Hepatocyte (in vitro differentiated cells): Measurements from ENCODE around the gene RFTN2. TPM values are rescaled to one million over a fixed set of nuclear protein-coding genes. Genes with fewer than 3 reads are reported as not detected.

ENCODE experiments used
- DNase-seq: peaks from one replicate; pipeline ENCODE4 v3.0.0-alpha.2; 2016; ENCODE audit warnings: low spot score
- H2AFZ ChIP-seq: fragments of 200-600 bp; sonication (generic); 2 replicates; pipeline ENCODE4 v1.6.0; 2016; ENCODE audit warnings: antibody characterized with exemption, mild to moderate bottlenecking
- H3K27ac ChIP-seq: fragments of 200-600 bp; sonication (generic); 2 replicates; pipeline ENCODE4 v1.5.1; 2016; ENCODE audit warnings: mild to moderate bottlenecking
- H3K27me3 ChIP-seq: fragments of 200-600 bp; sonication (generic); 2 replicates; pipeline ENCODE4 v1.6.1; 2016
- H3K36me3 ChIP-seq: fragments of 200-600 bp; sonication (generic); replicated peaks from 2 replicates; pipeline ENCODE4 v1.5.1; 2016; ENCODE audit warnings: low read depth; ENCODE audit not compliant: insufficient read depth
- H3K4me1 ChIP-seq: fragments of 200-600 bp; sonication (generic); 2 replicates; pipeline ENCODE4 v1.5.1; 2016; ENCODE audit warnings: mild to moderate bottlenecking, moderate library complexity; ENCODE audit not compliant: insufficient read depth
- H3K4me2 ChIP-seq: fragments of 200-600 bp; sonication (generic); 2 replicates; pipeline ENCODE4 v1.6.0; 2016
- H3K4me3 ChIP-seq: fragments of 200-600 bp; sonication (generic); 2 replicates; pipeline ENCODE4 v1.5.1; 2016; ENCODE audit warnings: mild to moderate bottlenecking
- H3K79me2 ChIP-seq: fragments of 200-600 bp; sonication (generic); 2 replicates; pipeline ENCODE4 v1.6.0; 2017; ENCODE audit warnings: mild to moderate bottlenecking
- H3K9me2 ChIP-seq: fragments of 200-600 bp; sonication (generic); replicated peaks from 2 replicates; pipeline ENCODE4 v1.6.0; 2017; ENCODE audit warnings: mild to moderate bottlenecking; ENCODE audit not compliant: insufficient read depth
- H3K9me3 ChIP-seq: fragments of 200-600 bp; sonication (generic); 2 replicates; pipeline ENCODE4 v1.5.1; 2016; ENCODE audit warnings: low read depth, mild to moderate bottlenecking
- H4K20me1 ChIP-seq: fragments of 200-600 bp; sonication (generic); 2 replicates; pipeline ENCODE4 v1.6.0; 2016; ENCODE audit warnings: mild to moderate bottlenecking; ENCODE audit not compliant: insufficient read depth, poor library complexity, severe bottlenecking
- CTCF ChIP-seq: fragments of 200-600 bp; sonication (generic); IDR thresholded peaks from 2 replicates; pipeline ENCODE4 v1.5.1; 2016; ENCODE audit warnings: antibody characterized with exemption, mild to moderate bottlenecking; ENCODE audit not compliant: poor library complexity
- EZH2 ChIP-seq: fragments of 200-600 bp; sonication (generic); IDR thresholded peaks from 2 replicates; pipeline ENCODE4 v1.6.1; 2016; ENCODE audit warnings: antibody characterized with exemption, mild to moderate bottlenecking, borderline replicate concordance
- EZH2phosphoT487 ChIP-seq: fragments of 200-600 bp; sonication (generic); IDR thresholded peaks from one replicate; pipeline ENCODE4 v1.6.1; 2018; ENCODE audit warnings: antibody characterized with exemption, mild to moderate bottlenecking, low read depth, moderate library complexity; ENCODE audit not compliant: unreplicated experiment, severe bottlenecking
- WGBS: methylation state at CpG from one replicate; pipeline ENCODE4 v1.1.6; 2016; ENCODE audit warnings: low lambda C conversion rate; ENCODE audit errors: missing lambda C conversion rate; 5-methylcytosine and 5-hydroxymethylcytosine counted together
- polyA plus RNA-seq: library from polyadenylated mRNA; unstranded; fragments of >200 nt; fragmentation: Nextera tagmentation; extraction: Ambion mirVana; gene quantifications from 2 replicates; pipeline ENCODE4 v1.2.1, GENCODE V29; 2016
- small RNA-seq: library from RNA; depleted of rRNA; stranded (forward); fragments of <200 nt; gene quantifications from one replicate; pipeline ENCODE3, GENCODE V24; 2014
- total RNA-seq: library from RNA; depleted of rRNA; stranded (reverse); fragments of >200 nt; gene quantifications from 2 replicates; pipeline ENCODE4 v1.2.3, GENCODE V29; 2014

RFTN2 gene
- total and polyA plus RNA-seq, 2 experiments from 2014 or later = 2.0 to 8.7 TPM

- Histone ChIP-seq H3K4me1 (no peaks in the 10 kb centered on the region), H3K4me3 (no peak overlapping the region), H4K20me1 (peaks cover 6% of the 10 kb centered on the region), H3K4me2 (no peak overlapping the region), H3K36me3 (no peaks in the 10 kb centered on the region), H3K9me3 (no peaks in the 10 kb centered on the region), H3K27me3 (no peaks in the 10 kb centered on the region), H3K9me2 (no peaks in the 10 kb centered on the region), H2AFZ (no peak overlapping the region), H3K79me2 (peaks cover 70% of the 10 kb centered on the region), H3K27ac (no peak overlapping the region)
- 100% methylated on average over 1 of the region's 1 CpG for WGBS
- no peak for DNase-seq
- TF ChIP-seq EZH2phosphoT487 (no peak), EZH2 (no peak), CTCF (no peak)
Measured at GRCh38 chr2:197539734-197540133, 135.7 kb downstream of the RFTN2 start.

- TF ChIP-seq EZH2phosphoT487 (no peak), CTCF (no peak), EZH2 (no peak)
- no peaks in the 10 kb centered on the region for H3K9me2 ChIP-seq
- no peaks in the 10 kb centered on the region for H3K4me1 ChIP-seq
- no peak overlapping the region for H3K4me2 ChIP-seq
- H3K9me3 ChIP-seq = no peaks in the 10 kb centered on the region
- no peak overlapping the region for H3K27ac ChIP-seq
- WGBS = 91% methylated on average over 2 of the region's 2 CpGs
- no peaks in the 10 kb centered on the region for H3K27me3 ChIP-seq
- H3K4me3 ChIP-seq = no peak overlapping the region
- no peak for DNase-seq
- H2AFZ ChIP-seq = no peak overlapping the region
- no peaks in the 10 kb centered on the region for H3K36me3 ChIP-seq
- H3K79me2 ChIP-seq = peaks cover 82% of the 10 kb centered on the region
- peaks cover 18% of the 10 kb centered on the region for H4K20me1 ChIP-seq
Measured at GRCh38 chr2:197538412-197538811, 137.0 kb downstream of the RFTN2 start.

Small RNA genes lying within 50 kb of the gene (small RNA-seq; reads per million reads assigned to genes)
- gene AC020550.1 = not detected

Other genes starting within 250 kb of the RFTN2 start
- gene SF3B1, start 240.6 kb downstream of the RFTN2 start, total RNA-seq = 232 and 321 TPM in 2 replicates
- gene SF3B1, start 240.6 kb downstream of the RFTN2 start, polyA plus RNA-seq = 161 and 165 TPM in 2 replicates
- gene COQ10B, start 222.0 kb downstream of the RFTN2 start, total RNA-seq = 40.2 and 44.4 TPM in 2 replicates
- gene COQ10B, start 222.0 kb downstream of the RFTN2 start, polyA plus RNA-seq = 40.7 and 46.1 TPM in 2 replicates
- gene HSPD1, start 175.7 kb downstream of the RFTN2 start, total RNA-seq = 327 and 339 TPM in 2 replicates
- gene HSPD1, start 175.7 kb downstream of the RFTN2 start, polyA plus RNA-seq = 293 and 309 TPM in 2 replicates
- gene HSPE1, start 175.2 kb downstream of the RFTN2 start, total RNA-seq = 146 and 194 TPM in 2 replicates
- 348 and 360 TPM in 2 replicates for gene HSPE1, start 175.2 kb downstream of the RFTN2 start, polyA plus RNA-seq
- 44.0 and 50.1 TPM in 2 replicates for gene MOB4, start 159.5 kb downstream of the RFTN2 start, total RNA-seq
- 42.2 and 44.1 TPM in 2 replicates for gene MOB4, start 159.5 kb downstream of the RFTN2 start, polyA plus RNA-seq
- 7.8 and 8.4 TPM in 2 replicates for gene MARS2, start 29.8 kb upstream of the RFTN2 start, total RNA-seq
- gene MARS2, start 29.8 kb upstream of the RFTN2 start, polyA plus RNA-seq = 3.5 and 6.3 TPM in 2 replicates
- gene BOLL, start 109.7 kb upstream of the RFTN2 start, total RNA-seq = not detected in 2 replicates
- not detected in 2 replicates for gene BOLL, start 109.7 kb upstream of the RFTN2 start, polyA plus RNA-seq
- 2.2 and 2.4 TPM in 2 replicates for gene PLCL1, start 129.0 kb upstream of the RFTN2 start, total RNA-seq
- 0.37 and 0.43 TPM in 2 replicates for gene PLCL1, start 129.0 kb upstream of the RFTN2 start, polyA plus RNA-seq